Fibroblast of lung (primary cell): ENCODE data around the gene IFIT1. TPM values are rescaled to one million over a fixed set of nuclear protein-coding genes. Genes with fewer than 3 reads are reported as not detected.
"Not testable (repeated sequence)": the region's sequence is repeated elsewhere in the genome, so short reads cannot be mapped to it uniquely, and the experiment has no call there.

Experiments used
- DNase-seq, 2 donors: peaks; one replicate each; pipeline versions ENCODE4 v3.0.0 to v3.0.0-alpha.2; 2010; ENCODE audit warnings: low read depth in 2 of 2
- H2AFZ ChIP-seq: 2 replicates; pipeline ENCODE4 v1.5.1; 2012; ENCODE audit warnings: low read length, control low read depth, inconsistent platforms
- H3K27ac ChIP-seq: 2 replicates; pipeline ENCODE4 v1.5.1; 2011; ENCODE audit warnings: low read length, control low read depth; ENCODE audit not compliant: insufficient read depth
- H3K27me3 ChIP-seq: 2 replicates; pipeline ENCODE4 v1.5.1; 2011; ENCODE audit warnings: mild to moderate bottlenecking, low read length; ENCODE audit not compliant: control insufficient read depth, insufficient read depth
- H3K36me3 ChIP-seq: 2 replicates; pipeline ENCODE4 v1.5.1; 2011; ENCODE audit warnings: low read length; ENCODE audit not compliant: control insufficient read depth, insufficient read depth
- H3K4me1 ChIP-seq: 2 replicates; pipeline ENCODE4 v1.5.1; 2011; ENCODE audit warnings: low read length; ENCODE audit not compliant: control insufficient read depth, insufficient read depth; ENCODE audit errors: extremely low read depth
- H3K4me2 ChIP-seq: 2 replicates; pipeline ENCODE4 v1.5.1; 2011; ENCODE audit warnings: low read length, control low read depth; ENCODE audit not compliant: insufficient read depth; ENCODE audit errors: extremely low read depth
- H3K4me3 ChIP-seq, 4 experiments: fragments of 200-600 bp in 1 of 4; sonication (generic) in 1 of 4; replicated peaks in 1 of 4; 2 replicates each; pipeline ENCODE4 v1.5.1; 2011 to 2016; ENCODE audit warnings: low read length in 4 of 4, low read depth in 3 of 4, mild to moderate bottlenecking in 3 of 4, control low read depth in 2 of 4, inconsistent platforms in 1 of 4, mixed read lengths in 1 of 4; ENCODE audit not compliant: insufficient read depth in 1 of 4; ENCODE audit errors: control extremely low read depth in 1 of 4
- H3K79me2 ChIP-seq: 2 replicates; pipeline ENCODE4 v1.5.1; 2012; ENCODE audit warnings: mild to moderate bottlenecking, low read length, inconsistent platforms; ENCODE audit not compliant: control insufficient read depth, insufficient read depth
- H3K9ac ChIP-seq: 2 replicates; pipeline ENCODE4 v1.5.1; 2011; ENCODE audit warnings: mild to moderate bottlenecking, low read length, control low read depth; ENCODE audit not compliant: insufficient read depth
- H3K9me3 ChIP-seq: 2 replicates; pipeline ENCODE4 v1.5.1; 2012; ENCODE audit warnings: low read depth, low read length; ENCODE audit not compliant: control insufficient read depth, insufficient read depth
- H4K20me1 ChIP-seq: 2 replicates; pipeline ENCODE4 v1.5.1; 2011; ENCODE audit warnings: low read length; ENCODE audit not compliant: control insufficient read depth, insufficient read depth; ENCODE audit errors: extremely low read depth
- CTCF ChIP-seq, 2 donors: IDR thresholded peaks in 1 of 2; conservative IDR thresholded peaks in 1 of 2; 1 replicate in 1 of 2; 2 replicates in 1 of 2; pipeline ENCODE4 v1.5.1; 2011 to 2012; ENCODE audit warnings: low read length in 2 of 2, control low read depth in 1 of 2, inconsistent platforms in 1 of 2, low read depth in 1 of 2, mild to moderate bottlenecking in 1 of 2
- EZH2 ChIP-seq: IDR thresholded peaks from 2 replicates; pipeline ENCODE4 v1.5.1; 2012; ENCODE audit warnings: low read length, control low read depth, mild to moderate bottlenecking; ENCODE audit errors: missing control alignments
- polyA plus RNA-seq, 2 donors: library from polyadenylated mRNA; depleted of rRNA in 1 of 2; stranded (reverse) in 1 of 2; unstranded in 1 of 2; fragments of >200 nt; gene quantifications; 2 replicates each; pipeline ENCODE4 v1.2.1, GENCODE V29; 2011 to 2012; ENCODE audit warnings: missing spikeins in 1 of 2
- total RNA-seq: library from RNA; depleted of rRNA; stranded (reverse); fragments of >200 nt; gene quantifications from 2 replicates; pipeline ENCODE4 v1.2.1, GENCODE V29; 2014

IFIT1 gene
- total and polyA plus RNA-seq, 2 donors (not counting 1 experiment from before 2014, with no cell fraction given) = 25.8 to 71.4 TPM

DNA sequence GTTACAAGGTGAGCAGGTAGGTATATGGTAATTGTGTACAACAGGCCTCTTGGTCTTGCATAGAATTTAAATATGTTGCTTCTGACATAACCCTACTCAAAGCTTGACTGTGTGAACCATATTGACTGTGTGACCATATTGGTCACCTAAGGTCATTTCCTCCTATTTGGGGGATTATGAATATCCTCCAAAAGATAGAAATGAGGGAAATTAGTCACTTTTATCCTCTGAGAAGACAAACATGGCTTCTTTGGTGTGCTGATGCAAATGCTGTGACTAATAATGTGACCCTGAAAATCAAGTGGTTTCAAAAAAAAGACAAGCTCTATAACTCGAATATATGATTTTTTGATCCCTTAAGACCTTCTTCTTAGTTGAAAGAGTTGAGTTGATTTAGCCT is 49.9 kb downstream of the IFIT1 start:
- H3K9ac ChIP-seq = no peak overlapping the region
- TF ChIP-seq EZH2 = no peak
- no peak for TF ChIP-seq CTCF (conservative IDR thresholded peaks at IDR 0.05 in 1 of 2, IDR thresholded peaks at IDR 0.05 in 1 of 2; ENCODE audit: low read depth in 1 of 2, low read length in 2 of 2)
- H3K4me1 ChIP-seq = no peaks in the 10 kb centered on the region

DNA sequence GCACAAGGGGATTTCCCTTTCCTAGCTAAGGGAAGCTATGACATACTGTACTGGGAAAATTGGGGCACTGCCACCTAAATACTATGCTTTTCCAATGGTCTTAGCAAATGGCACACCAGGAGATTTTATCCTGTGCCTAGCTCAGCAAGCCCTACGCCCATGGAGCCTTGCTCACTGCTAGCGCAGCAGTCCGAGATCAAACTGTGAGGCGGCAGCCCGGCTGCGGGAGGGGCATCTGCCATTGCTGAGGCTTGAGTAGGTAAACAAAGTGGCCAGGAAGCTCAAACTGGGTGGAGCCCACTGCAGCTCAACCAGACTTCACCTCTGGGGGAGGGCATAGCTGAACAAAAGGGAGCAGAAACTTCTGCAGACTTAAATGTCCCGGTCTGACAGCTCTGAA is 52.4 kb downstream of the IFIT1 start:
- not testable (repeated sequence) for H4K20me1 ChIP-seq, H2AFZ ChIP-seq, H3K4me1 ChIP-seq, H3K9ac ChIP-seq, H3K4me3 ChIP-seq, H3K79me2 ChIP-seq, H3K9me3 ChIP-seq, H3K27ac ChIP-seq, H3K36me3 ChIP-seq, H3K27me3 ChIP-seq, H3K4me2 ChIP-seq, DNase-seq

More for the DNA sequence above, 49.9 kb downstream of the IFIT1 start:
- Histone ChIP-seq H3K27ac (no peak overlapping the region), H3K79me2 (no peaks in the 10 kb centered on the region), H3K27me3 (no peaks in the 10 kb centered on the region), H2AFZ (no peak overlapping the region), H3K9me3 (no peaks in the 10 kb centered on the region), H3K4me2 (no peak overlapping the region), H3K36me3 (no peaks in the 10 kb centered on the region), H4K20me1 (no peaks in the 10 kb centered on the region), H3K4me3 (no peak overlapping the region)
- no peak for DNase-seq

DNA sequence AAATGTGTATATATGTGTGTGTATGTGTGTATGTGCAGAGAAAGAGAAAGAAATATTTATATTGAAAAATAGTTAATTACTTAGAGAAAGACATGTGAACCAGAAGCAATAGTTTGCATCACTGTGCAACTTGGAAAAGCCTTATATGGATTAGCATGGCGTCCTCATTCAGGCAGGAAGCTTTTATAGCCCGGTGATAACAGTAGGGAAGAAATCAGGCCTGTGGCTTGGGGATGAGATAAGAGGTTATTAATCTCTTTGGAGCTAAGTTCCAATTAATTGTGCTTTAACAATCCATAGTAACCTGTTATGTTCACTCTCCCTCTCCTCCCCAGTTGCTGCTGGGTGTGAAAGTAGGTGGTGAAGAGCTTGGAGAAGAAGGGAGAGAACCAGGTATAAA is 58.5 kb downstream of the IFIT1 start:
- H3K9me3 ChIP-seq = no peaks in the 10 kb centered on the region
- no peak overlapping the region for H2AFZ ChIP-seq
- no peaks in the 10 kb centered on the region for H4K20me1 ChIP-seq
- no peak overlapping the region for H3K4me3 ChIP-seq
- no peaks in the 10 kb centered on the region for H3K79me2 ChIP-seq
- no peaks in the 10 kb centered on the region for H3K36me3 ChIP-seq
- H3K9ac ChIP-seq = no peak overlapping the region
- H3K4me1 ChIP-seq = no peaks in the 10 kb centered on the region
- no peak for DNase-seq
- H3K27ac ChIP-seq = no peak overlapping the region
- no peak overlapping the region for H3K4me2 ChIP-seq
- TF ChIP-seq CTCF (conservative IDR thresholded peaks at IDR 0.05 in 1 of 2, IDR thresholded peaks at IDR 0.05 in 1 of 2; ENCODE audit: low read depth in 1 of 2, low read length in 2 of 2) (no peak), EZH2 (no peak)
- H3K27me3 ChIP-seq = no peaks in the 10 kb centered on the region
